ENCODE results near the gene NELL1. TPM values are rescaled to one million over a fixed set of nuclear protein-coding genes. Genes with fewer than 3 reads are reported as not detected.

NELL1 gene
- total RNA-seq, 1 experiment from 2014 or later = not detected

DNA sequence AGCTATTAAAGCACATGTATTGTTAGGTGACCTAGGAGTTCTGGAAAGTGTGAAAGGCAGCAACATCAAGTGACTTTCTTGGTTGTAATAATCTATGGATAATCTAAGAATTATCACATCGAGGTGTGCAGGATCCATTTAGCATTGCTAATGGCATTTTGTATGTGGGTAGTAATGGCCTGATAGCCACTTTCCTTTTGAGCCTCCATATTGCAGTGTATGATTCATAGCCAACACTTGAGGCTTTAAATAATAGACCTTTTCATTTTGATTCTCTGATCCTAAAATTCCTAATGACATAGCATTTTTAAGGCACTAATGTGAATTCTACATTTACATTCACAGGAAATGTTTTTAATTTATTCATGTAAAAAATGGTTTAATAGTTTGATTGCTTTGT, 759.4 kb downstream of the NELL1 start:
- no peak for DNase-seq
- TF ChIP-seq CTCF (IDR thresholded peaks at IDR 0.05; ENCODE audit: insufficient read depth in 1 of 2, low read depth in 1 of 2, low read length in 1 of 2, severe bottlenecking in 1 of 2, unreplicated experiment in 1 of 2) = no peak
- Histone ChIP-seq H3K4me3 (ENCODE audit: low read depth, low read length) (no peak overlapping the region), H3K9me3 (no peaks in the 10 kb centered on the region), H3K27me3 (replicated peaks; ENCODE audit: control insufficient read depth, insufficient read depth, low read length) (no peaks in the 10 kb centered on the region; the same call in 1 of the 2 replicates), H3K36me3 (ENCODE audit: control insufficient read depth, insufficient read depth, low read length) (no peaks in the 10 kb centered on the region), H3K4me1 (no peaks in the 10 kb centered on the region)
- intact Hi-C loops (cut with micrococcal nuclease; ENCODE audit: unreplicated experiment) = no loop called here
- no peak overlapping the region for H3K4me3 Mint-ChIP-seq (ENCODE audit: unreplicated experiment)
- no peaks in the 10 kb centered on the region for H3K9me3 Mint-ChIP-seq (ENCODE audit: unreplicated experiment)
- ChIA-PET CTCF (no interaction called here), POLR2A (no interaction called here)
- H3K36me3 Mint-ChIP-seq (ENCODE audit: insufficient read depth, unreplicated experiment) = no peaks in the 10 kb centered on the region
- no peaks in the 10 kb centered on the region for H3K27me3 Mint-ChIP-seq (ENCODE audit: insufficient read depth, unreplicated experiment)
- BruUV-seq (replicated peaks) = no TSS peak
- H3K4me1 Mint-ChIP-seq (ENCODE audit: low read depth, unreplicated experiment) = no peaks in the 10 kb centered on the region
- no peak overlapping the region for H3K27ac Mint-ChIP-seq (ENCODE audit: unreplicated experiment)

GRCh38 chr11:21429401-21429800, 760.0 kb downstream of the NELL1 start:
- Mint-ChIP-seq H3K36me3 (ENCODE audit: insufficient read depth, unreplicated experiment) (no peaks in the 10 kb centered on the region), H3K27me3 (ENCODE audit: insufficient read depth, unreplicated experiment) (no peaks in the 10 kb centered on the region), H3K4me3 (ENCODE audit: unreplicated experiment) (no peak overlapping the region), H3K27ac (ENCODE audit: unreplicated experiment) (no peak overlapping the region), H3K9me3 (ENCODE audit: unreplicated experiment) (no peaks in the 10 kb centered on the region), H3K4me1 (ENCODE audit: low read depth, unreplicated experiment) (no peaks in the 10 kb centered on the region)
- ChIA-PET CTCF (no interaction called here), POLR2A (no interaction called here)
- H3K9me3 ChIP-seq = no peaks in the 10 kb centered on the region
- BruUV-seq (replicated peaks) = no TSS peak
- TF ChIP-seq CTCF (IDR thresholded peaks at IDR 0.05; ENCODE audit: insufficient read depth in 1 of 2, low read depth in 1 of 2, low read length in 1 of 2, severe bottlenecking in 1 of 2, unreplicated experiment in 1 of 2) = no peak
- intact Hi-C loops (cut with micrococcal nuclease; ENCODE audit: unreplicated experiment) = no loop called here
- DNase-seq = no peak
- H3K27me3 ChIP-seq (replicated peaks; ENCODE audit: control insufficient read depth, insufficient read depth, low read length) = no peaks in the 10 kb centered on the region; the same call in 1 of the 2 replicates
- no peaks in the 10 kb centered on the region for H3K4me1 ChIP-seq
- H3K4me3 ChIP-seq (ENCODE audit: low read depth, low read length) = no peak overlapping the region
- H3K36me3 ChIP-seq (ENCODE audit: control insufficient read depth, insufficient read depth, low read length) = no peaks in the 10 kb centered on the region

- no peaks in the 10 kb centered on the region; the same call in 1 of the 2 replicates for H3K27me3 ChIP-seq (replicated peaks; ENCODE audit: control insufficient read depth, insufficient read depth, low read length)
- H3K27ac Mint-ChIP-seq (ENCODE audit: unreplicated experiment) = no peak overlapping the region
- no peak overlapping the region for H3K4me3 Mint-ChIP-seq (ENCODE audit: unreplicated experiment)
- BruUV-seq (replicated peaks) = no TSS peak
- CTCF ChIA-PET = no interaction called here
- no peak for DNase-seq
- H3K36me3 Mint-ChIP-seq (ENCODE audit: insufficient read depth, unreplicated experiment) = no peaks in the 10 kb centered on the region
- POLR2A ChIA-PET = no interaction called here
- TF ChIP-seq CTCF (IDR thresholded peaks at IDR 0.05; ENCODE audit: insufficient read depth in 1 of 2, low read depth in 1 of 2, low read length in 1 of 2, severe bottlenecking in 1 of 2, unreplicated experiment in 1 of 2) = no peak
- H3K9me3 Mint-ChIP-seq (ENCODE audit: unreplicated experiment) = no peaks in the 10 kb centered on the region
- H3K4me3 ChIP-seq (ENCODE audit: low read depth, low read length) = no peak overlapping the region
- intact Hi-C loops (cut with micrococcal nuclease; ENCODE audit: unreplicated experiment) = no loop called here
- H3K36me3 ChIP-seq (ENCODE audit: control insufficient read depth, insufficient read depth, low read length) = no peaks in the 10 kb centered on the region
- H3K9me3 ChIP-seq = no peaks in the 10 kb centered on the region
- no peaks in the 10 kb centered on the region for H3K4me1 Mint-ChIP-seq (ENCODE audit: low read depth, unreplicated experiment)
- no peaks in the 10 kb centered on the region for H3K27me3 Mint-ChIP-seq (ENCODE audit: insufficient read depth, unreplicated experiment)
- no peaks in the 10 kb centered on the region for H3K4me1 ChIP-seq
Measured at GRCh38 chr11:21430537-21430936, 761.2 kb downstream of the NELL1 start.

Measured in Caco-2 (cell line).